GM12878 (cell line): ENCODE results near the gene MDFIC2. TPM values are rescaled to one million over a fixed set of nuclear protein-coding genes. Genes with fewer than 3 reads are reported as not detected.

Experiments used
- ATAC-seq: fragments of 200-7000 bp; cut with Tn5 transposase; 3 replicates; pipeline ENCODE4 v1.9.1; 2020; ENCODE audit warnings: mild to moderate bottlenecking, moderate library complexity
- BruUV-seq: library from RNA; stranded (reverse); fragments of 400-500 nt; replicated peaks from 2 replicates; lab custom pipeline; 2021; lab: Mats Ljungman, UMichigan
- CTCF ChIA-PET: fragments of 300-600 bp; sonication (Branson Sonifier 250); formaldehyde crosslinking; extraction: SDS; loops from one replicate; lab custom pipeline; 2021; ENCODE audit warnings: inconsistent platforms; lab: Yijun Ruan, JAX
- POLR2A ChIA-PET: fragments of 350-600 bp; formaldehyde crosslinking; extraction: SDS; loops from one replicate; lab custom pipeline; 2021; ENCODE audit warnings: inconsistent platforms; lab: Charles Lee
- RAD21 ChIA-PET: fragments of 300-600 bp; sonication (Branson Sonifier 250); formaldehyde crosslinking; loops from one replicate; lab custom pipeline; 2023; ENCODE audit warnings: antibody characterized with exemption; ENCODE audit not compliant: unreplicated experiment; lab: Charles Lee
- SMC1A ChIA-PET: fragments of 300-600 bp; sonication (Branson Sonifier 250); formaldehyde crosslinking; loops from one replicate; lab custom pipeline; 2023; ENCODE audit not compliant: unreplicated experiment, uncharacterized antibody; lab: Charles Lee
- DNase-seq: peaks from one replicate; pipeline ENCODE4 v3.0.0-alpha.2; 2011; ENCODE audit warnings: low read depth, low spot score
- FAIRE-seq: peaks from 3 replicates; lab custom pipeline; 2011; peaks lifted over from hg19 to GRCh38; lab: Jason Lieb, UNC
- H2AFZ ChIP-seq: 2 replicates; pipeline ENCODE4 v1.6.0; 2011; ENCODE audit warnings: low read depth, low read length, control low read depth; ENCODE audit not compliant: control insufficient read depth
- H3K27ac ChIP-seq: 2 replicates; pipeline ENCODE4 v1.5.1; 2011; ENCODE audit warnings: control low read depth; ENCODE audit not compliant: control insufficient read depth, insufficient read depth
- H3K27me3 ChIP-seq, 2 experiments: replicated peaks in 1 of 2; 2 replicates each; pipeline versions ENCODE4 v1.6.0 to v1.6.1; 2011; ENCODE audit warnings: low read length in 1 of 2; ENCODE audit not compliant: control insufficient read depth in 2 of 2, insufficient read depth in 2 of 2
- H3K36me3 ChIP-seq, 2 experiments: 2 replicates each; pipeline ENCODE4 v1.5.1; 2011; ENCODE audit warnings: low read length in 1 of 2; ENCODE audit not compliant: control insufficient read depth in 2 of 2, insufficient read depth in 2 of 2
- H3K4me1 ChIP-seq: 2 replicates; pipeline ENCODE4 v1.6.1; 2011; ENCODE audit warnings: mild to moderate bottlenecking, low read length, moderate library complexity, mixed read lengths; ENCODE audit not compliant: control insufficient read depth, insufficient read depth
- H3K4me2 ChIP-seq: 2 replicates; pipeline ENCODE4 v1.6.0; 2011; ENCODE audit warnings: control low read depth; ENCODE audit not compliant: control insufficient read depth, insufficient read depth
- H3K4me3 ChIP-seq: fragments of 200-600 bp; sonication (generic); 2 replicates; pipeline ENCODE4 v1.5.1; 2016
- H3K79me2 ChIP-seq: 2 replicates; pipeline ENCODE4 v1.6.0; 2011; ENCODE audit warnings: low read length; ENCODE audit not compliant: control insufficient read depth, insufficient read depth
- H3K9ac ChIP-seq: 2 replicates; pipeline ENCODE4 v1.8.0; 2011; ENCODE audit warnings: low read length, control low read depth, mixed read lengths; ENCODE audit not compliant: control insufficient read depth, insufficient read depth
- H3K9me3 ChIP-seq: replicated peaks from 3 replicates; pipeline ENCODE4 v1.5.1; 2011; ENCODE audit warnings: mild to moderate bottlenecking, low read length; ENCODE audit not compliant: control insufficient read depth, insufficient read depth
- H4K20me1 ChIP-seq: 2 replicates; pipeline ENCODE4 v1.6.0; 2011; ENCODE audit not compliant: control insufficient read depth, insufficient read depth
- BCLAF1 ChIP-seq: fragments of 450-650 bp; IDR thresholded peaks from 2 replicates; pipeline ENCODE4 v1.6.1; 2017; ENCODE audit warnings: antibody characterized with exemption, mild to moderate bottlenecking, moderate library complexity
- IKZF2 ChIP-seq, 2 experiments: fragments of 450-650 bp; IDR thresholded peaks; 2 replicates each; pipeline ENCODE4 v1.6.1; 2017; ENCODE audit warnings: mild to moderate bottlenecking in 2 of 2, moderate library complexity in 2 of 2
- IRF4 ChIP-seq: IDR thresholded peaks from 2 replicates; pipeline ENCODE4 v1.6.1; 2011; ENCODE audit warnings: low read depth, low read length
- KAT2A ChIP-seq: conservative IDR thresholded peaks from 2 replicates; pipeline ENCODE4 v1.6.1; 2011; ENCODE audit warnings: low read depth, low read length; ENCODE audit not compliant: control insufficient read depth
- NFYA ChIP-seq: IDR thresholded peaks from 2 replicates; pipeline ENCODE4 v1.6.1; 2011; ENCODE audit warnings: low read depth, mild to moderate bottlenecking, low read length, improper control_type of control experiment, borderline replicate concordance
- POLR2AphosphoS5 ChIP-seq: IDR thresholded peaks from 2 replicates; pipeline ENCODE4 v1.6.1; 2011; ENCODE audit warnings: mild to moderate bottlenecking, low read length, inconsistent platforms
- RELB ChIP-seq: fragments of 450-650 bp; IDR thresholded peaks from 2 replicates; pipeline ENCODE4 v1.6.1; 2017; ENCODE audit warnings: low read depth, mild to moderate bottlenecking, moderate library complexity
- SMAD5 ChIP-seq: IDR thresholded peaks from 2 replicates; pipeline ENCODE4 v1.6.1; 2016; ENCODE audit warnings: antibody characterized with exemption, low read depth
- SPI1 ChIP-seq: IDR thresholded peaks from 2 replicates; pipeline ENCODE4 v1.6.1; 2011; ENCODE audit warnings: low read depth, mild to moderate bottlenecking, low read length, moderate library complexity, borderline replicate concordance; ENCODE audit not compliant: insufficient read depth
- SREBF2 ChIP-seq: IDR thresholded peaks from 2 replicates; pipeline ENCODE4 v1.6.1; 2012; ENCODE audit warnings: mild to moderate bottlenecking, low read length
- ZBTB4 ChIP-seq: fragments of 450-650 bp; formaldehyde crosslinking; IDR thresholded peaks from 2 replicates; pipeline ENCODE4 v1.4.0; 2022; ENCODE audit warnings: mild to moderate bottlenecking, moderate library complexity
- ZBTB40 ChIP-seq: fragments of 450-650 bp; IDR thresholded peaks from 2 replicates; pipeline ENCODE4 v1.6.1; 2016; ENCODE audit warnings: mild to moderate bottlenecking, moderate library complexity, borderline replicate concordance
- ZNF217 ChIP-seq: fragments of 450-650 bp; IDR thresholded peaks from 2 replicates; pipeline ENCODE4 v1.6.1; 2017; ENCODE audit warnings: antibody characterized with exemption, mild to moderate bottlenecking
- WGBS: methylation state at CpG from one replicate; pipeline ENCODE4 v1.1.6; 2016; ENCODE audit warnings: low lambda C conversion rate; ENCODE audit not compliant: insufficient replicate concordance, insufficient coverage; ENCODE audit errors: missing lambda C conversion rate; 5-methylcytosine and 5-hydroxymethylcytosine counted together
- in situ Hi-C: fragments of 300-500 bp; cut with MboI; formaldehyde crosslinking; loops from 9 replicates; pipeline ENCODE4 v1.14.3; 2018; ENCODE audit warnings: mixed read lengths
- intact Hi-C: fragments of 100-400 bp; cut with micrococcal nuclease; formaldehyde crosslinking; loops from one replicate; pipeline ENCODE4 v1.14.2; 2022; ENCODE audit not compliant: unreplicated experiment
- polyA plus RNA-seq, 11 experiments: library from polyadenylated mRNA; depleted of rRNA in 4 of 11; unstranded in 6 of 11; stranded (reverse) in 5 of 11; fragments of >200 nt; fragmentation: Nextera tagmentation in 4 of 11; fragmentation: Illumina TruSeq in 1 of 11; extraction: Ambion mirVana in 4 of 11; extraction: Trizol in 1 of 11; gene quantifications; 1 replicate in 1 of 11; 2 replicates in 10 of 11; pipeline versions ENCODE4 v1.2.1 to v1.2.3, GENCODE V29; 2011 to 2016; ENCODE audit warnings: inconsistent platforms in 2 of 11, missing spikeins in 2 of 11, low read depth in 1 of 11
- total RNA-seq, 4 experiments: library from RNA; depleted of rRNA in 3 of 4; stranded (reverse); fragments of >200 nt in 3 of 4; fragmentation: Illumina TruSeq in 1 of 4; extraction: Trizol in 1 of 4; gene quantifications; 2 replicates each; pipeline versions ENCODE4 v1.2.1 to v1.2.3, GENCODE V29; 2013 to 2021

MDFIC2 gene
- total and polyA plus RNA-seq, 10 of the 15 experiments (the other 5 are each of a cell fraction or from before 2014, with no cell fraction given): not detected

DNA sequence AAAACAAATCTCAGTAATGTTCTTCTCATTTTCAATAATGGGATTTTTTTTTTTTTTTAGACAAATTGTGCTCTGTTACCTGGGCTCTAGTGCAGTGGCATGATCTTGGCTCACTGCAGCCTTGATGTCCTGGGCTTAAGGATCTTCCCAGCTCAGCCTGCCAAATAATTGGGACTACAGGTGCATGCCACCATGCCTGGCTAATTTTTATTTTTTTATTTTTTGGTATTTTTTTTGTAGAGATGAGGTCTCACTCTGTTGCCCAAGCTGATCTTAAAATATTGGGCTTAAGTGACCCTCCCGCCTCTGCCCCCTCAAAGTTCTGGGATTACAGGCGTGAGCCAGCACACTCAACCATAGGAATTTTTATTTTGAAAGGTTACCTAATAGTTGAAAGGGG lies 126.2 kb downstream of the MDFIC2 start:
- Histone ChIP-seq H3K4me1 (peaks cover under 1% of the 10 kb centered on the region; the same call in 1 of the 2 replicates), H3K27ac (no peak overlapping the region), H2AFZ (no peak overlapping the region), H3K9ac (no peak overlapping the region), H3K36me3 (no peaks in the 10 kb centered on the region), H3K4me2 (no peak overlapping the region), H3K9me3 (no peaks in the 10 kb centered on the region), H3K79me2 (no peaks in the 10 kb centered on the region), H3K4me3 (no peak overlapping the region), H4K20me1 (no peaks in the 10 kb centered on the region), H3K27me3 (no peaks in the 10 kb centered on the region; a peak in 2 of 4 replicates)
- ChIA-PET RAD21 (no interaction called here), SMC1A (interaction anchor here (0.6 kb wide), 1 partner anchor 19 kb away, joined by 3 read pairs; no protein-coding TSS in a partner anchor), CTCF (interaction anchor here (0.6 kb wide), 1 partner anchor 787 kb away, joined by 3 read pairs; no protein-coding TSS in a partner anchor), POLR2A (no interaction called here)
- DNase-seq (no peak), FAIRE-seq (no peak), ATAC-seq (no peak)
- in situ Hi-C loops: no loop called here
- WGBS: 15% methylated on average over 2 of the region's 2 CpGs
- intact Hi-C loops: no loop called here
- no TSS peak for BruUV-seq
- TF ChIP-seq KAT2A (no peak), IRF4 (no peak), SREBF2 (no peak), ZBTB4 (CRISPR knock-in tag) (no peak), SMAD5 (no peak), IKZF2 (IDR thresholded peaks at IDR 0.05) (no peak), NFYA (no peak), ZNF217 (no peak), RELB (no peak), BCLAF1 (no peak), SPI1 (no peak), ZBTB40 (no peak), POLR2AphosphoS5 (no peak)
